ENCODE results near the gene LONRF3.

The LONRF3 gene

GRCh38 chrX:119036107-119037029, 62.0 kb downstream of the LONRF3 start:
- no peak for DNase-seq (ENCODE audit: low read depth)

GRCh38 chrX:119040432-119040831, 66.0 kb downstream of the LONRF3 start:
- DNase-seq (ENCODE audit: low read depth): no peak

- DNase-seq (ENCODE audit: low read depth): no peak
These were observed 66.8 kb downstream of the LONRF3 start for GRCh38 chrX:119041175-119041574.

GRCh38 chrX:119042040-119042439, 67.6 kb downstream of the LONRF3 start:
- no peak for DNase-seq (ENCODE audit: low read depth)

- no peak for DNase-seq (ENCODE audit: low read depth)
These were observed 68.6 kb downstream of the LONRF3 start for GRCh38 chrX:119042996-119043395.

- DNase-seq (ENCODE audit: low read depth): no peak
These were observed 71.5 kb downstream of the LONRF3 start for GRCh38 chrX:119045884-119046283.

- no peak for DNase-seq (ENCODE audit: low read depth)
These were observed 81.3 kb downstream of the LONRF3 start for GRCh38 chrX:119055687-119056086.

- no peak for DNase-seq (ENCODE audit: low read depth)
These were observed 88.4 kb downstream of the LONRF3 start for GRCh38 chrX:119062750-119063374.

GRCh38 chrX:119063428-119063827, 89.0 kb downstream of the LONRF3 start:
- no peak for DNase-seq (ENCODE audit: low read depth)

- DNase-seq (ENCODE audit: low read depth): peak; percentile 6
These were observed 92.8 kb downstream of the LONRF3 start for GRCh38 chrX:119067023-119067739.

Data from stimulated activated CD4-positive, alpha-beta T cell treated with anti-CD3 and anti-CD28 coated beads, Interleukin-2, amount 100 ng/mL, for 4 hours (primary cell).